GM12872 (cell line): ENCODE data around the gene ZNF526.

Experiments used
- CTCF ChIP-seq: IDR thresholded peaks from 3 replicates; pipeline ENCODE4 v1.5.1; 2011; ENCODE audit warnings: low read depth, mild to moderate bottlenecking, low read length, moderate library complexity; ENCODE audit not compliant: insufficient read depth

Gene ZNF526

GRCh38 chr19:42216653-42217519 is 3.2 kb upstream of the ZNF526 start:
- no peak for TF ChIP-seq CTCF

GRCh38 chr19:42217520-42218437 is 2.3 kb upstream of the ZNF526 start, which contains the start of gene DEDD2:
Gene DEDD2 (minus strand): TSS chr19:42217677. CDS start chr19:42217007, 670 bp downstream.
- no peak for TF ChIP-seq CTCF

DNA sequence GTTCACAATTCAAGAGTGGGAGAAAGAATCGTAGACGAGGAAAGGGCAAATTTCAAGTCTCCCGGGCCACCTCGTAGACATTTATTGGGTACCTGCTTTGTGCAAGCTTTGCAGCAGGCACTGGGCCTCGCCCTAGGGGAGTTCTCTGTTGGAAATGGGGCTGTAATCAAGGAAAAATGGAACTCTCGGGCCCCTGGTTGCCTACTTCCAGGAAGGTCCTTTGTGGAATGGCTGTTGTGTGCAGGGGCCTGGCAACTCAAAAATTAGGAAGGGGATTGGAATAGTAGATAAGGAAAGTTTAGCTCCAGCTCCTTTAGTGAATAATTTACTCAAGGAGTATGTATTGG is 612 bp downstream of the ZNF526 start:
- no peak for TF ChIP-seq CTCF

DNA sequence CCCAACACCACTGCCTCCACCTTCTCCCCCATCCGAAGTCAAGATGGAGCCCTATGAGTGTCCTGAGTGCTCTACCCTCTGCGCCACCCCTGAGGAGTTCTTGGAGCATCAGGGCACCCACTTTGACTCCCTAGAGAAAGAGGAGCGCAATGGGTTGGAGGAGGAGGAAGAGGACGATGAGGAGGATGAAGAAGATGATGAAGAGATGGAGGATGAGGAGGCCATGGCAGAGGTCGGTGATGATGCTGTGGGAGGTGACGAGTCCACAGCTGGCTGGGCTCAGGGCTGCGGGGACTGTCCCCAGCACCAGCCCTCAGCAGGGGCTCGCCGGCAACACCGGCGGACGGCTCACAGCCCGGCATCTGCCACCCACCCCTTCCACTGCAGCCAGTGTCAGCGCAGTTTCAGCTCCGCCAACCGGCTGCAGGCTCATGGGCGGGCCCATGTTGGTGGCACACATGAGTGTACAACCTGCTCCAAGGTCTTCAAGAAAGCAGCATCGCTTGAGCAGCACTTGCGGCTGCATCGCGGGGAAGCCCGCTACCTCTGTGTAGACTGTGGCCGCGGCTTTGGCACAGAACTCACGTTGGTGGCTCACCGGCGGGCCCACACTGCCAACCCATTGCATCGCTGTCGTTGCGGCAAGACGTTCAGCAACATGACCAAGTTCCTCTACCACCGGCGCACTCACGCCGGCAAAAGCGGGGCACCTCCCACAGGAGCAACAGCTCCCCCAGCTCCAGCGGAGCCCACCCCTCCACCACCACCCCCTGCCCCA is 5.0 kb downstream of the ZNF526 start:
- no peak for TF ChIP-seq CTCF

DNA sequence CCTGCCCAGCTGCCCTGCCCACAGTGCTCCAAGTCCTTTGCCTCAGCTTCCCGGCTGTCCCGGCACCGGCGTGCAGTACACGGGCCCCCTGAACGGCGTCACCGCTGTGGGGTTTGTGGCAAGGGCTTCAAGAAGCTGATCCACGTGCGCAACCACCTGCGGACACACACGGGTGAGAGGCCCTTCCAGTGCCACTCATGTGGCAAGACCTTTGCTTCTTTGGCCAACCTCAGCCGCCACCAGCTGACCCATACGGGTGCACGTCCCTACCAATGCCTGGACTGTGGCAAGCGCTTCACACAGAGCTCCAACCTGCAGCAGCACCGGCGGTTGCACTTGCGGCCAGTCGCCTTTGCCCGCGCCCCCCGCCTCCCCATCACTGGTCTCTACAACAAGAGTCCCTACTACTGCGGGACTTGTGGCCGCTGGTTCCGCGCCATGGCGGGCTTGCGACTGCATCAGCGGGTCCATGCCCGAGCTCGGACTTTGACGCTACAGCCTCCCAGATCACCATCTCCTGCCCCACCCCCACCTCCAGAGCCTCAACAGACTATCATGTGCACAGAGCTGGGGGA is 5.7 kb downstream of the ZNF526 start:
- no peak for TF ChIP-seq CTCF

DNA sequence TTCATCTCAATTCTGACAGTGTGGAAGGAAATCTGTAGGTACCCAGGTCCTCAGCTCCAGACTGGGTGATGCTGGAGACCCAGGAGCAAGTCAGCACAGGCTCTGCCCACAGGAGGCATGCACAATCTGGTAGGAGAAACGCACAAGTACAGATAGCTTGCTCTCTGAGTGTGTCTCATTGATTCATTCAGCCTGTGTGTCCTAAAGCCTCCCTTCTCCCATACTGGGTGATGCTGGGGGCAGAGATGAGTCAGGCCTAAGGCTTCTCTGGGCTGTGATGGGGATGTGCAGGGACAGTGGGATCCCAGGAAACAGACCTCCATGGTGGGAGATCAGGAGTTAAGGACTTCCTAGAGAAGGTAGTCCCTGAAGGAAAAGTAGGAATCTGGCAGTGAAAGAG is 6.8 kb downstream of the ZNF526 start:
- TF ChIP-seq CTCF: no peak
